ENCODE measurements around the gene BBS9.
"Not testable (repeated sequence)": the region's sequence is repeated elsewhere in the genome, so short reads cannot be mapped to it uniquely, and the experiment has no call there.

The BBS9 gene

GRCh38 chr7:33504266-33504665 lies 374.9 kb downstream of the BBS9 start:
- no peak for DNase-seq

GRCh38 chr7:33509206-33509605 lies 379.8 kb downstream of the BBS9 start:
- DNase-seq = no peak

GRCh38 chr7:33511778-33512177 lies 382.4 kb downstream of the BBS9 start:
- DNase-seq = no peak

GRCh38 chr7:33516568-33516967 lies 387.2 kb downstream of the BBS9 start:
- DNase-seq = no peak

- no peak for DNase-seq
Observed at GRCh38 chr7:33517191-33517590, 387.8 kb downstream of the BBS9 start.

- not testable (repeated sequence) for DNase-seq
Observed at GRCh38 chr7:33527008-33527407, 397.6 kb downstream of the BBS9 start.

- not testable (repeated sequence) for DNase-seq
Observed at GRCh38 chr7:33527613-33528012, 398.2 kb downstream of the BBS9 start.

- DNase-seq = no peak
Observed at GRCh38 chr7:33529070-33529469, 399.7 kb downstream of the BBS9 start.

- no peak for DNase-seq
Observed at GRCh38 chr7:33530664-33531063, 401.3 kb downstream of the BBS9 start.

- DNase-seq = no peak
Observed at GRCh38 chr7:33531888-33532287, 402.5 kb downstream of the BBS9 start.

- DNase-seq = no peak
Observed at GRCh38 chr7:33534833-33535232, 405.5 kb downstream of the BBS9 start.

- DNase-seq = no peak
Observed at GRCh38 chr7:33535989-33536388, 406.6 kb downstream of the BBS9 start.

GRCh38 chr7:33536398-33537103 lies 407.2 kb downstream of the BBS9 start:
- DNase-seq = no peak

GRCh38 chr7:33537104-33537477 lies 407.7 kb downstream of the BBS9 start:
- DNase-seq = no peak

- no peak for DNase-seq
Observed at GRCh38 chr7:33539198-33539597, 409.8 kb downstream of the BBS9 start.

- DNase-seq = no peak
Observed at GRCh38 chr7:33539659-33540400, 410.5 kb downstream of the BBS9 start.

GRCh38 chr7:33547880-33548279 lies 418.5 kb downstream of the BBS9 start:
- DNase-seq = no peak

- no peak for DNase-seq
Observed at GRCh38 chr7:33550363-33550762, 421.0 kb downstream of the BBS9 start.

GRCh38 chr7:33550979-33551378 lies 421.6 kb downstream of the BBS9 start:
- no peak for DNase-seq

- DNase-seq = no peak
Observed at GRCh38 chr7:33554046-33554445, 424.7 kb downstream of the BBS9 start.

GRCh38 chr7:33554576-33554975 lies 425.2 kb downstream of the BBS9 start:
- no peak for DNase-seq

GRCh38 chr7:33556472-33556871 lies 427.1 kb downstream of the BBS9 start:
- DNase-seq = no peak

GRCh38 chr7:33558549-33559323 lies 429.4 kb downstream of the BBS9 start:
- no peak for DNase-seq

- no peak for DNase-seq
Observed at GRCh38 chr7:33559324-33559710, 430.0 kb downstream of the BBS9 start.
